ENCODE measurements around the gene ARHGAP6.

The ARHGAP6 gene

DNA sequence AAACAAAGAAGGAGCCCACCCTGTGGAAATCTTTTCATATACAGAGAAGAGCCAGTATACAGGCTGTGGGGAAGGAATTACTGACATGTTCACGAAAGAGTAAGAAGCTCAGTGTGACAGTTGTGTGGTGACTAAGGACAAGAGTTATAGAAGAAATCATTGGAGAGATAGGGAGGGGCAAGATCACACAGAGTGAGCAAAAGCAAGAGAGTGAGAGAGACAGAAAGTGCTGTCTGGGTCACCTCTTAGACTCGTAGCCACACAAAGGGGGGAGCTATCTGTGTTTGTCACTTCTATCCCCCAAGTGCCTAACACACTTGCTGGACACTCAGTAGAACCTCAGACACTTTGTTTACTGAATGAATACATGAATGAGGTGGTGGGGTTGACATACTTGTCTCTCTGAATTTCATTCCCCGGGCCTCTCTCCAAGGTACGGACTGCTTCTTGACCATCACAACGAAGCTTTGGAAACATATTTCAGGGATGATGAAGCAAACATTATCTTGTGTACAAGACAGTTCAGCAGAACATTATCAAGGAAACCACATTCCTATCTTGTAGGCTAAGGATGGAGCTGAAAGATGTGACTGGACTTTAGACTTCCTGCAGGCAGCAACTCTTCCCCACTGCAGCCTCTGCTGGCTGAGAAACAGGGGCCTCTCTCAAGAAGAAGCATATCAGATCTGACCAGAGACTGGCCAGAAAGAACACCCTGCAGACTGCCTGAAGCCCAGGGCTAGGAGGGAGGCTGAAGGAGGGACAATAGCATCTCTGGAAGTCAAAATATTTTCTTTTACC lies 204.3 kb downstream of the ARHGAP6 start:
- DNase-seq (ENCODE audit: low read depth) = no peak

DNA sequence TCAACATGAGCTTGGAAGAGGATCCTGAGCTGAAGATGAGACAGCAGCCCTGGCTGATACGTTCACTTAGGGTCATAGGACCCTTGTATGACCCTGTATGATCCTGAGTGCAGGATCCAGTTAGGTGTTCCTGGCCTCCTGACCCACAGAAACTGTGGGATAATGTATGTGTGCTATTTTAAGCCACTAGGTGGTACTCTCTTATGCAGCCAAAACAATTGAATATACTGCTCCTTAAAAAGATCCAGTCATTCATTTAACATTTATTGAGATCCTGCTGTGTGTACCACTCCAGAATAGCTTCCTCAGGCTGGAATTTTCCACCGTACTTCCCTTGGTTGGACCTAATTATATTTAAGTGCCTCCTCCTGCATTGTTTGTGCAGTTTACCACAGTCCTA lies 205.4 kb downstream of the ARHGAP6 start:
- no peak for DNase-seq (ENCODE audit: low read depth)

DNA sequence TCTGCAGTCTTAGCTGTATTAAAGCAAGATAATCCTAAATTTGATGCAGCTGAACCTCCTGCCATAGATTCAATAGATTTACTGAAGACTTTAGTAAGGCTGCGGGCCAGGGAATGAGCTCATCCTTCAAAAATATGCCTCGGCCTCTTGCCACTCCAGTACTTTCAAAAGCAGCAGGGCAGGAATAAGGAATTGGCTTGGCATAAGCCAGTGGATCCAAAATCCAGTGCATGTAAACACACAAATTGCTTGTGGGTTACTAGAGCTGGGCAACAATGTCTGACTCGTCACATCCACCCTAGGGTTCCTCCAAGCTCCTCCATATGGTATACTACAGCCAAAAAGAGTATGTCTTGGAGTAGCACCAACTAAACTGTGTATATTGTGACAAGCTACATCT lies 207.6 kb downstream of the ARHGAP6 start:
- no peak for DNase-seq (ENCODE audit: low read depth)

DNA sequence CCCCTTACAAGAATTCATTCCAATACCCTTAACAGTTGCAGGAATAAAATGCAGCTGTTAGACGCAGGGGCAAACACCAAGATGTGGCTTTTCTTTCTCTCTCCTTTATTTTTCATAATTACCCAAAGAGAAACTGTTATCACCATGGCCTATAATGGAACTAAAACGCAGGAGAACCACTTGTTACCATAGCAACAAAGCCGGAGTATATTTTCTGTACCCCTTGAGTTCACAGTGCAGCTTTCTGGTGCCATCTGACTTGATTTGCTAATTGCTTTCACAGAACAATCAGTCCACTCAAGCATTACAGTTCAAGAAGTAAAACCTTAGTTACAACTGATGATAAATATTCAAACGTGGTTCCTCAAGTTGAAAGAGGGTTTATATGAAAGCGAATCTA lies 214.6 kb downstream of the ARHGAP6 start:
- no peak for DNase-seq (ENCODE audit: low read depth)

DNA sequence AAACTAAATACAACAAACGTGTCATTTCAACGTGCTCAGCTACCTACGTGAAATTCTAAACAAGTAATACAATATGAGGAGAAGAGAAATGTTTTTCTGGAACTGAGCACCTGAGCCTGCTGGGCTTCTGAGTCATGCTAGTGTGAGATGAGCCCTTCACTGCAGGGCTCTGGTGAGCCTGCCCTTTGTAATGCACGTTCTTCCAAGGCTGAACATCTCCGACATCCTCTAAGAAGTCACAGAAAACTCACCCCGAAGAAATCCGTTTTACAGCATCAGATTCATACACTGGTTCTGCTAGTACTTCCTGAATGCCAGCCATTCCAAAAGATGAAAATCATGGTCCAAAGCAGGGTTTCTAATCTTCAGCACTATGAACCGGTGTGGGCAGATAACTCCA lies 215.4 kb downstream of the ARHGAP6 start:
- no peak for DNase-seq (ENCODE audit: low read depth)

DNA sequence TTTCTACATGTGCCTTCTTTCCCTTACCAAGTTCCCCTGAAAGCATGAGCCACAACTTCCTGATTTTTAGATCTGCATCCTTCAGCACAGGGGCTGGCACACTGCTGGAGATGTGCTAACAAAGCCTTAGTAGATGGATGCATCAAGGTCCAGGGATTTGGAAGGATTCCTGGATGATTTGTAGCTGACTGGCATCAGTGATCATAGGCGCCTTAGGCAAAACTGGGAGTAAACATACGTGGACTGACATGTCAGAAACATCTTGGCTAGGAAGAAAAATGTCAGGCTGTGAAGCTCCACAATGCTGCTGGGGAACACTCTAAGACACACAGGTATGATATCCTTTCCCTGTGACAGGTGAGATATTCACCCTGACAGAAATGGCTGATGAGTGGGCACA lies 216.1 kb downstream of the ARHGAP6 start:
- no peak for DNase-seq (ENCODE audit: low read depth)

DNA sequence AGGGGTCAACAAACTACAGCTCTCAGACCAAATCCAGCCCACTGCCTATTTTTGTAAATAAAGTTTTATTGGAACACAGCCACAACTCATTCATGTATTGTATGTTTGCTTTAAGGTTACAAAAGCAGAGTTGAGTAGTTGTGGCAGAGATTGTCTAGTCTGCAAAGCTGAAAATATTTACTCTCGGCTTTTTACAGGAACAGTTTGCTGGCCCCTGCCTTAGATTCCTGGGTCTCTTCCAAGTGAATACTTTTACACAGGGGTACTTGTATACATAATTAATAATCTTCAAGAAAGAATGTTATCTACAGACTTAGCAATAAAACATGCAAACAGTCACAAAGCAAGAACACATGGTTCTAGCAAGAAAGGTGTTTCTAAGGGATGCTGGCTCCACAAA lies 218.3 kb downstream of the ARHGAP6 start:
- DNase-seq (ENCODE audit: low read depth) = no peak

DNA sequence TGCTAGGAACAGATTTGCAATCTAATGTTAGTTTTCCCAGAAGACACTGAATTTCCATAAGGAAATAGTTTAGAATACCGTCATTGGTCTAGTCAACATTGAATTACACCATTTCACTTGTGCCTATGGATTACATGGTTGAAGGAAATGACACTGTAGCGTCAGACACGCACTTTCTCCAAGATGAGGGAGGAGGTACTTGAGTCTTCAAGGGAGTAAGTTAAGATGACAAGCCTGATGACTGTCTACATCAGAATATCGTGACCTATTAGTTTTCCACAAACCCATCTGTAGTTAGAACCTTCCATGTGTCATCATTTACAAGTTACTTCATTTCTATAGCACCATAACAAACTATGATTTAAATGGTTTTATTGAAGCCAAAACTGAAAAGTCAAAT lies 218.8 kb downstream of the ARHGAP6 start:
- no peak for DNase-seq (ENCODE audit: low read depth)

DNA sequence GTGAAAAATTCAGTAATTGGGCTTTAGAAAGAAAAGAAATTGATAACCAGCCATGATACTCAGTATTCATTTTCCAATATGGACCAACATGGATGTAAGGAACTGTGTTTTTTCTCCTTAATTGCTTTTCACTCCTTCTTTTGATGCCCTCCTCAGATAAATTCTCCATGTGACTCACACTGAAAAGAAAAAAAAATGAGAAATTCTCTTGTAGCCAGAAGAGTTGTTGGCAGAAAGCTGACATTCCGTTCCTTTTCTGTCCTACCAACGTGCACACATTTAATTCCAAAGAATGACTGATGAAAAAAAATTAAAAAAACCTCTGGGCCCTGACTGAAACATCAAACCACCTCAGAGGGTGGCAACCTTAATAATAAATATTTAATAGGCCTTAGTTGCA lies 219.4 kb downstream of the ARHGAP6 start:
- no peak for DNase-seq (ENCODE audit: low read depth)

DNA sequence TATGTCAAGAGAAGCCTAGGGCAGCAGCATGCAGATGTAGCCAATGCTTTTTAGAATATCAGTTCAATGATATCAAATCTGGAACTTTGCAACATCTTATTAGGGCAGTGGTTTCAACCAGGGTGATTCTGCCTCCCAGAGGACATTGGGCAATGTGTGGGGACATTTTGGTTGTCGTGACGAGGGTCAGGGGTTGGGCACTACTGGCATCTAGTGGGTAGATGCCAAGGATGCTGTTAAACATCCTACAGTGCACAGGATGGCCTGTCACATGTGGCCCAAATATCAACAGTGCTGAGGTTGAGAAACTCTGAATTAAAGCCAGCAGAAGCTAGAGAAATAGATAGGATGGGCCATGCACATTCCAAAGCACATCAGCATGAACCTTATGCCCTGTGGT lies 220.2 kb downstream of the ARHGAP6 start:
- no peak for DNase-seq (ENCODE audit: low read depth)

DNA sequence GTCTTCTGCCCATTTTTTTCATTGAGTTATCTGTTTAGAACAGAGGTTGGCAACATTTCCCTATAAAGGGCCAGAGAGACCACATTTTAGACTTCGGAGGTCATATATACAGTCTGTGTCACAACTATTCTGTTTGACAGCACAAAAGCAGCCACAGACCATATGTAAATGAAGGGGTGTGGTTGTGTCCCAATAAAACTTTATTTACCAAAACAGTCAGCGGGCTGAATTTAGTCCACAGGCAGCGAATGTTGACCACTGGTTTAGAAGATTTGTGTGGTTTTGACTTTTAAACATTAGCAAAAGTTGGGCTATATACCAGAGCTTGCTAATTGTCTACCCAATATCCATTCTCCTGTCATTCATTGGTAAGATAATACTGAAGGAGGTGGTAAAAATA lies 221.7 kb downstream of the ARHGAP6 start:
- DNase-seq (ENCODE audit: low read depth) = no peak

DNA sequence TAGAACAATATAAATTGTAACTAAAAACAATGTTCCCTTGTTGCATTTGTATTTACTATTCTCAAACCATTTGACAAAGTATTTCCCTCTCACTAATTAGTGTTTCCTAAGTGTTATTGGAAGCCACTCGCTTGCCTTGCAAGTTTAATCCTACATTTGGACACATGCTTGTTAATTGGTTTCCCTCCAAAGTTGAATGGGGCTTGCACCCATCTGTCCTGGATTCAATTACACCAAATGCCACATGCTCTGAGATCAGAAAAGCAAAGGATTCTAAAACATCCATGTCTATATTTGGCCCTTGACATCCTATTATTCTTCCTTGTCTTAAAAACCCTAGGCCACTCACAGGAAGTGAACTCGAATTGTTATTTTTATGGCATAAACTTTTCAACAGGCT lies 225.9 kb downstream of the ARHGAP6 start:
- DNase-seq (ENCODE audit: low read depth) = no peak

DNA sequence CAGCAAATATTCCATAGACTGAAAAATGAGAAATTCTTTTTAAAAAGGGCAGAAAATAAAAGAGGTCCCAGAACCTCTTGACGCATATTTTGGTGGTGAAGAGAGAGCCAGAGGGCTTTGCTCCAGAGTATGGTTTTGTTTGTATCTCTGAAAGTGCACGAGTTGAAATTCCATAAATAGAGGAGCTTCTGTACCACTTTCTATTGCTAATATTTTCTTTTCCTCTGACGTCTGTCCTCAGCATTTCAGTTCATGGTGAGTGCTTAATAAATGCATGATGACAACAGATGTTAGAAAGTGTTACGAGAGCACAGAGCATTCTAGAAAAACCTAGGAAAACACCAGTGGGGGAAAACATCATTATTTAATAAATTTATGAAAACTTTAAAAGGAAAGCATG lies 227.0 kb downstream of the ARHGAP6 start:
- DNase-seq (ENCODE audit: low read depth) = no peak

DNA sequence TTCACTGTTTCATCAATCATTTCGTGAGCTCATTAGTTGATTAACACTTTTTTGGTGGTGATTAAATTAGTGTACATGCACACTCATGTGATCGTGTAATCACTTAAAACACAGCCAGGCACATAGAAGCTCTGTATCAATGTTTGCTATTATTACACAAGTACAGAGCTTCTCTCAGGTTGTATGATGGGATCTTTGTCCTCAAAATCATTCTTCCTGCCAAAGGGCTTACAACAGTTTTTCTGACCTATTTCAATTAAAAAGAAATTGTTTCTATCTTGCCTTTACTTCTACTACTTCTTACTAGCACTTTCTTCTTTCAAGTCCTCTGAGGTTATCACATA lies 227.4 kb downstream of the ARHGAP6 start:
- no peak for DNase-seq (ENCODE audit: low read depth)

DNA sequence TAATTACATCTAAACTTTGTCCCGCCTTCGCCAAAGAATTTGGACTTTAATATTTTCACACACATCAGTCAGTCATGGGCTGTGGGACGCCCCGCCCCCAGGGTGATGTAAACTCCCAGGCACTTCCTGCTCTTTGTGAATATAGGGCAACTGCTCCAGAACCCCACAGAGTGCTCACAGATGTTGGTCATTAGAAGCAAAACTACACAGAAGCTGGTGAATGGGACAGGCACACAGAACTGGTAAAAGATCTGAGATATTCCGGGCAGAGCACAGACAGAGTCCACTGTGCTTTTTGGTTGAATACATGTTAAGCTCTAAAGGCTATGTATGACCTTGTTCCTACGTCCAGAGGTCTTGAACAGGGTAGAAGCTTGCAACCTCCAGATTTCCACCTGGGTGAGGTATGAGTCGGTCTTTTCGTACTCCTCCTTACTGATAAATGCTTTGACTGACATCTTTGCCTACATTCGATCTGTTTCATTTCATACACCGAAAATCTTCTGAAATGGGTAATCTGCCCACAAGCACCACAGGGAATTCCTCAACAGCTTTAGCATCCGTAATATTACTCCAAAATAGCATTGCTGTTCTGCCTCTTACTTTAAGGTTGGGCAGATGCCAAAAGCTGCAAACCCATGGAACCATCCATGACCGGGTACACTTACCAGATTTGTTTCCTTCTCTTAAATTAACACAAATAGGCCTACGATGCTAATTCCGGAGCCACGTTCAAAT lies 227.9 kb downstream of the ARHGAP6 start:
- no peak for DNase-seq (ENCODE audit: low read depth)

DNA sequence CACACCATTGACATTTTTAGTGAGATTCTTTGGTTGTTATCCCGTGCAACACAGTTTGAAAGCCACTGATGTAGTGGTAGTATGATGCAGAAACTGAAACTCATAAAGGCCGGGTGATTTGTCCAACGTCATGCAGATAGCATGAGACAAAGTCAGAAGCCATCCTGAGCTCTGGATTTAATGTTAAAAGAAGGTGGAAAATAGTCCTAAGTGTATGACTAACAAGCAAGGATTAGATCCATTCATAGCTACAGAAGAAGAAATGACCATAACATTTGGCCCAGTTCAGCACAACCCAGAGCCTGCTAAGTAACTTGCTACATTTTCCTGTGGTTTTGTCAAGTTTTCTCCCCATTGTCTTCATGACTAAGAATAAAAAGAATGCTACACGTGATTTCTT lies 230.2 kb downstream of the ARHGAP6 start:
- DNase-seq (ENCODE audit: low read depth) = no peak

DNA sequence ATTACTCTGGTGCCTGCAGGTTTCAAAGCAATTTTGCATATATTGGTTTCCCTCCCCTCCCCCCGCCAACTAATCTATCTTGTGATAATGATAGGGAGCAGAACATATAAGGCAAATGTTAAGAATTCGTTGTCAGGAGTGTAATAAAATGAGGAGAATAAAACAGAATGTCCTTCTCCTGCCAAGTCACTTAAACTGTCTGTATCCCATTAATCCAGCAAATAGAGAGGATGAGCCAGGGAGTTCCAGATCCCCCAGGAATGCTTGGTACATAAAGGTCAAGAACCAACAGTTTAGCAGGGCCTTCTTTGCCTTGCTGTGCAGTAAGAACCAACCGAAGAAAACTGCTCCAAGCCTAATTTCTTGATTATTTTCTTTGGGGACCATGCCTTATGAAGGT lies 231.1 kb downstream of the ARHGAP6 start:
- DNase-seq (ENCODE audit: low read depth) = no peak

DNA sequence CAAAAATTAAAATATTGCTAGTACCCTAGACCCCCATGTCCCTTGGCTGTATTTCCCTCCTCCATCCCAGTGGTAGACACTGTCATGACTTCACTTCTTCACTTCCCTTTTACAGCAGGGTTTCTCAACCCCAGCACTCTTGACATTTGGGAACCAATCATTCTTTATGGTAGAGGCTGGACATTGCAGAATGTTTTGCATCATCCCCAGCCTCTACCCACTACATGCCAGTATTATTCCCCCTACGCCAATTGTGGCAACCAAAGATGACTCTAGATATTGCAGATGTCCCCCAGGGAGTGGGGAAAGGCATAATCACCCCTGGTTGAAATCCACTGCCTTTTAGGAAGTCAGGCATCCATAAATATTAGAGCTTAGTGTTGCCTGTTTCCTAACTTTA lies 233.9 kb downstream of the ARHGAP6 start:
- no peak for DNase-seq (ENCODE audit: low read depth)

DNA sequence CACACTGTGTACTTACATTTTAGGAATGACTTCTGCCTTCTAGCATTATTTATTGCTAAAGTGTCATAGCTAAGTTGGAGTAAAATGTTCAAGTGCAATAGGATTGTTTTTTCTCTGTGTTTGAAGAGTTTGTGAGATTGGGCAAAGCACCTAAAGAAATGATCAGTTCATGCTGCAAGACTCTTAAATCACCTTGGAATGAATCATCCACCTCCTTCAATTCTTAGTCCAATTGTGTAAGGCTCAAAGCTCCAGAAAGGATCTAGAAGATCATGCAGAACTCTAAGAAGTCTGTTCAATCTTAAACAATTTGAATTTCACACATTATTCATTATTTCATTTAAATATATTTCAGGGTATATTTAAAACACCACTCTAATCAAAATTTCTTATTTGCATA lies 235.4 kb downstream of the ARHGAP6 start:
- no peak for DNase-seq (ENCODE audit: low read depth)

DNA sequence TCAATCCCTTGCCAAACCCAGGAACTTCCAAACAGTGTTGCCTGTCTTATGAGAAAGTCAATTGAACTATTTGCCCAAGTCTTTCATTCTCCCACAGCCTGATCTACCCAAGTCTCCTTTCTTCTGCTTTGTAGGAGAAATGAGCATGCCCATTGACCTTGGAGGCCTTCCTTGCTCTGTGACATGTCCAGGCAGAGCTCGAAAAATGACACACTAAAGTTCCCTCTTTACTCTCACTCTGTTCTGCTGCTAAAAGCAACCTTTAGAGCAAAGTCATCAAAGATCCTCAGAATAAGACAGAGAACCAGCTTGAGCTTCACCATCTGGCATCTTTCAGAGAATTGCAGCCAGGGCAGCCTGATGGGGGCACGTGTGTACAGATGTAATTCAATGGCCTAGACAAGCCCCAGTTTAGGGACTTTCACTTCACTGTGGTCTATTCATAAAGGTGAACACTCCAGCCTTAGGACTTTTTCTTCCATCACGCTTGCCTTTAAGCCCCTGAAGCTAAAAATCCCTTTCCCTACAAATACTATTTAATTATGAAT lies 236.1 kb downstream of the ARHGAP6 start:
- no peak for DNase-seq (ENCODE audit: low read depth)

DNA sequence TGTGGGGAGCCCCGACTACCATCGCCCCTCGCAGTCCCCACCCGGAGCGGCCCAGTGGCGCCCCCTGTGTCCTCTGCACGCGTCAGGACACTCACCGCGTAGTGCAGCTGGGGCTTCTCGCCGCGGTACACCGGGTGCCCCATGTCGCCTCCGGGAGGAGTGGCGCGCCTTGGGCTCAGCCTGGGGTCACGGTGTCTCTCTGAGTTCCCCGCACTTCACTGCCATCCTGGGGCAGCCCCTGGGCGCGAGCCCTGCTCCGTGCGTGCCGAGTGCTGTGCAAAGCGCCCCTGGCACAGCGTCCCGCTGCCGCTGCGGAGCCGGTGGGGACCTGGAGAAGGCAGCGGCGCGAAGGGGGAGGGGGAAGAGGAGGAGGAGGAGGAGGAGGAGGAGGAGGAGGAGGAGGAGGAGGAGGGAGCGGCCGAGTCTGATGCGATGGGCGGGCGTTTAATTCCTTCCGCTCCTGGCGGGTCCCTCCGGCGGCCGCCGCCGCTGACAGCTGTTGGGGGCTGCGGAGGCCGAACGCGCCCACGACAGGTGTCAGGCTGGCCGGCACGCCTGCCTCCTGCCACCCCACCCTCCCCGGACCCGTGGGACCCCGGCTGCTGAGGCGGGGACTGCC lies 238.2 kb downstream of the ARHGAP6 start:
- no peak for DNase-seq (ENCODE audit: low read depth)

DNA sequence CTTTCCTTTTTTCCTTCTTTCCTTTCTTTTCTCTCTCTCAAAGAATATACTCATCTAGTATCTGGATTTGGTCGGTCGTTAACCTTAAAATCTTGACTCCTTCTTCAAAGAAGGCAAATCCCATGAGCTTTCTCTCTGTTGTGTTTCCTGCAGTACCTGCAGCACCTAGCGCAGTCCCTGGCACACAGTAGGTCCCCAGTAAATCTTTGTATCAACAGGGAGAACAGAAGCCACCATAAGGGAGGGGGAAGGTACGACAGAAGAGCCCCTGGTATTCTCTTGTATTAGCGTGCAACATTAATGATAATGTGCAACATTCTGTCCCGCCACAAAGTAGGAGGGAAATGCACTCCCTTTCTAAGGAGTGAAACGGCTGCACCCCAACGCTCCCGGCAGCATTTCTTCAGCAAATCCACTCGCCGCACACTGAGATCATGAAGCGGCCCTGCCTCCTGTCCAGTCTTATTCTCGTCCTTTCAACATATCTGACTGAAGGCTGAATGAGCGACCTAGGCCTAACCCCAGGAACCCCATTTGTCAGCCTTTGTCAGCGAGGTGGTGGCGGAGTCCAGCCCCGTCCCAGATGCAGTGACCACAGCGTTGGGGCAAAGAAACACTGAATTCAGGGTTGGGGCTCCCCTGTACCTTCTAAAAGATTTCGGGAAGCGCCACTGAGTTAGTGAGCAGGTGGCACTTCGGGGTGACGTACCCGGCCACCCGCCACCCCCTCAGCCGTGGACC lies 238.8 kb downstream of the ARHGAP6 start:
- DNase-seq (ENCODE audit: low read depth) = no peak
